Peyer's patch (tissue), 4 donors: Measurements from ENCODE around the gene SOX12. TPM values are rescaled to one million over a fixed set of nuclear protein-coding genes. Genes with fewer than 3 reads are reported as not detected.

Source experiments
- DNase-seq, 3 donors: peaks; one replicate each; pipeline ENCODE4 v3.0.0-alpha.2; 2017 to 2019
- H3K27ac ChIP-seq, 4 donors: fragments of 200-600 bp; sonication (generic); one replicate each; pipeline ENCODE4 v1.5.1; 2016 to 2019
- H3K27me3 ChIP-seq, 2 donors: fragments of 200-600 bp; sonication (generic); one replicate each; pipeline ENCODE4 v1.5.1; 2019
- H3K36me3 ChIP-seq, 3 donors: fragments of 200-600 bp; sonication (generic); one replicate each; pipeline ENCODE4 v1.5.1; 2016 to 2019
- H3K4me1 ChIP-seq, 4 donors: fragments of 200-600 bp; sonication (generic); one replicate each; pipeline ENCODE4 v1.5.1; 2016 to 2019
- H3K4me3 ChIP-seq, 4 donors: fragments of 200-600 bp; sonication (generic); 1 replicate in 3 of 4; 2 replicates in 1 of 4; pipeline ENCODE4 v1.5.1; 2016 to 2019; ENCODE audit warnings: mild to moderate bottlenecking in 1 of 4
- H3K9me3 ChIP-seq, 4 donors: fragments of 200-600 bp; sonication (generic); one replicate each; pipeline ENCODE4 v1.5.1; 2016 to 2019; ENCODE audit warnings: mild to moderate bottlenecking in 1 of 4
- POLR2A ChIP-seq, 2 donors: fragments of 450-650 bp; IDR thresholded peaks; one replicate each; pipeline ENCODE4 v1.5.1; 2017; ENCODE audit warnings: antibody characterized with exemption in 2 of 2, mild to moderate bottlenecking in 2 of 2, moderate library complexity in 2 of 2
- total RNA-seq, 4 donors: library from RNA; depleted of rRNA; stranded (reverse); fragments of >200 nt; gene quantifications; one replicate each; pipeline ENCODE4 v1.1.0, GENCODE V29; 2016
- TF ChIP-seq, protein P1 (sequence below), 6 experiments: fragments of 450-650 bp in 4 of 6; fragments of 200-600 bp in 2 of 6; sonication (generic) in 1 of 6; IDR thresholded peaks; one replicate each; pipeline ENCODE4 v1.5.1; 2017 to 2019; ENCODE audit warnings: antibody characterized with exemption in 6 of 6, mild to moderate bottlenecking in 3 of 6, moderate library complexity in 1 of 6

Gene SOX12
- total RNA-seq, 4 donors from 2014 or later = 1.4 to 7.4 (median 2.5) TPM

DNA sequence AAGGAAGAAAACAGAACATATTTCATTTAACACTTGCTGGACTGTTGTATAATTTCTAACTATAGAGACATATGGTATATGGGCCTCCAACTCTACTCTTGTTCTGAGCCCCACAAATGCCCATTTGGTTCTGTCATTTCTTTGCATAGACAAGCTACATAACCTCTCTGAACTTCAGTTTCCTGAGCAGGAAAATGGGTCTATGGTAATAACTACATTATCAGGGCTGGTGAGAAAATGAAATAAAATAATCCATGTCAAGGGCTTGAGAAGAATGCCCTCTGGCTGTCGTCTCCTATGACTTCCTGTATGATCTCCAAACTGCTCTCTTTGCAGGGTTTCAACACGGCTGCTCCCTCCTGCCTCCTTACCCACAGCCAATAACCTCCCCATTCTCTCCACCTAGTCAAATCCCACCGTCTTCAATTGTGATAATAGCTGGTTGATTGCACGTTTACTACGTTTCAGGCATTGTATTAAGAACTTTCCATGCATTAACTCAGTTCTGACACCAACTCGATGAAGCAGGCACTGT is 16.0 kb upstream of the SOX12 start:
- DNase-seq = no peak
- no peak for TF ChIP-seq POLR2A (IDR thresholded peaks at IDR 0.05)
- TF ChIP-seq, protein P1, sequence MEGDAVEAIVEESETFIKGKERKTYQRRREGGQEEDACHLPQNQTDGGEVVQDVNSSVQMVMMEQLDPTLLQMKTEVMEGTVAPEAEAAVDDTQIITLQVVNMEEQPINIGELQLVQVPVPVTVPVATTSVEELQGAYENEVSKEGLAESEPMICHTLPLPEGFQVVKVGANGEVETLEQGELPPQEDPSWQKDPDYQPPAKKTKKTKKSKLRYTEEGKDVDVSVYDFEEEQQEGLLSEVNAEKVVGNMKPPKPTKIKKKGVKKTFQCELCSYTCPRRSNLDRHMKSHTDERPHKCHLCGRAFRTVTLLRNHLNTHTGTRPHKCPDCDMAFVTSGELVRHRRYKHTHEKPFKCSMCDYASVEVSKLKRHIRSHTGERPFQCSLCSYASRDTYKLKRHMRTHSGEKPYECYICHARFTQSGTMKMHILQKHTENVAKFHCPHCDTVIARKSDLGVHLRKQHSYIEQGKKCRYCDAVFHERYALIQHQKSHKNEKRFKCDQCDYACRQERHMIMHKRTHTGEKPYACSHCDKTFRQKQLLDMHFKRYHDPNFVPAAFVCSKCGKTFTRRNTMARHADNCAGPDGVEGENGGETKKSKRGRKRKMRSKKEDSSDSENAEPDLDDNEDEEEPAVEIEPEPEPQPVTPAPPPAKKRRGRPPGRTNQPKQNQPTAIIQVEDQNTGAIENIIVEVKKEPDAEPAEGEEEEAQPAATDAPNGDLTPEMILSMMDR (IDR thresholded peaks at IDR 0.05) = no peak
- peak overlapping the region; percentile 43 to 86 (median 68) for H3K27ac ChIP-seq
- no peaks in the 10 kb centered on the region for H3K27me3 ChIP-seq
- H3K9me3 ChIP-seq = no peaks in the 10 kb centered on the region
- H3K4me3 ChIP-seq = peak overlapping the region in 3 of 4 donors; percentile 28 to 47 (median 40)
- peaks cover 0 to 6% (median 0%) of the 10 kb centered on the region in 4 donors for H3K4me1 ChIP-seq
- H3K36me3 ChIP-seq = no peaks in the 10 kb centered on the region

DNA sequence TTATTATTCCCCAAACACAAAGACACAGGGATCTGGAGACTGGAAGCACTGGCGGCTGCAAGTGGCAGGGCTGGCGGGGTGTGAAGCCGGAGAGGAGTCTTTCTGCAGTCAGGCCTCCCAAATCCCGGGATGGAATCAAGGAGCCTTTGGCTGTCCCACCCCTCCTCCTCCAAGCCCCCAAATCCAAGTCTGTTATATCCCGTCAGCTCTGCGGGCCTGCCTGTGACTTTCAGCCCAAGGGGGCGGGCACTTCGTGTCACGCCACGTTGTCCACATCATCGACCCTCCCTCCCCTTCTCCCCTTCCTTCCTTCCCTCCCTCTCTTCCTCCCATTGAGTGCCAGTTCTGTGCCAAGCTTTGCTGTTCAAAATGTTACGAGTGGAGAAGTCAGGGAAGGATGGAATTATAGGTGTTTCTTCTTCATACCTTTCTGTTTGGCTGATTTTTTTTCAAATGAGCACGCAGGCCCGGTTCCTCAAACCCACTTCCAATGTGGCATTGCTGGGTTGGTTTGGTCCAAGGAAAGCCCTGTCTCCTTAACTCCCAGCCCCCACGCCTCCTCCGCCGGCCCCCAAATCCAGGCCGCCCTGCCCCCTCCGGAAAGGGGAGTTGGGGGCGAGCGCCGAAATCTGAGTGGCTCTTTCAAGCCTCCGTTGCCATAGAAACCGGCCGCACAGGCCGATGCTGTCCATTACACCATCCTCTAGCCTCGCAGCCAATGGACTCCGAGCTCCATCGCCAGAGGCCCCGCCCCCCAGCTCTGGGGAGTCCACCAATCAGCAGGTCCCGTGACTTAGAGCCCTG is 15.3 kb upstream of the SOX12 start:
- H3K36me3 ChIP-seq = no peaks in the 10 kb centered on the region
- peak; percentile 83 to 95 (median 92) for DNase-seq
- peak overlapping the region; percentile 43 to 86 (median 68) for H3K27ac ChIP-seq
- no peaks in the 10 kb centered on the region for H3K27me3 ChIP-seq
- no peaks in the 10 kb centered on the region for H3K9me3 ChIP-seq
- peak overlapping the region; percentile 28 to 47 (median 38) for H3K4me3 ChIP-seq
- TF ChIP-seq, protein P1 (IDR thresholded peaks at IDR 0.05) = no peak
- no peak for TF ChIP-seq POLR2A (IDR thresholded peaks at IDR 0.05)
- peaks cover 0 to 6% (median 0%) of the 10 kb centered on the region in 4 donors for H3K4me1 ChIP-seq

DNA sequence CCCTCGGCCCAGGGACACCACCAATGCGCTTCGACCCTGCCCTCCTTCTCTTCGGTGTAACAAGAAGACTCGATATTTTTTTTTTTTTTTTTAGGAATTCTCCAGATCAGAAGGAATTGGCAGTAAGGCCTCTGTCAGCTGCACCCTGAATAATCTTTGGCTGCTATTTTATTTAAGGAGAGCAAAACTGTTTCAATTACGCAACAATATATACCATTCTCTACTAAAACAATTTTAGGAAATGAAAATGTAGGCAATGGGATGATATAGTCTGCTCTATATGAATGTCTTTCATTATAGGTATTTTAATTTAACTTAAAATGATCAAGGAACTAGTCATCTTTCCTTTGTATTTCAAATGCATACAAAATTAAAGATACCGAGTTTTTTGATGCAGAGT is 14.7 kb upstream of the SOX12 start:
- Histone ChIP-seq H3K27me3 (no peaks in the 10 kb centered on the region), H3K9me3 (no peaks in the 10 kb centered on the region), H3K27ac (peak overlapping the region in 1 of 4 donors; percentile 86), H3K4me3 (peak overlapping the region in 3 of 4 donors; percentile 28 to 47 (median 37)), H3K4me1 (peaks cover 0 to 6% (median 0%) of the 10 kb centered on the region in 4 donors), H3K36me3 (no peaks in the 10 kb centered on the region)
- no peak for TF ChIP-seq POLR2A (IDR thresholded peaks at IDR 0.05)
- TF ChIP-seq, protein P1 (IDR thresholded peaks at IDR 0.05) = no peak
- no peak for DNase-seq

DNA sequence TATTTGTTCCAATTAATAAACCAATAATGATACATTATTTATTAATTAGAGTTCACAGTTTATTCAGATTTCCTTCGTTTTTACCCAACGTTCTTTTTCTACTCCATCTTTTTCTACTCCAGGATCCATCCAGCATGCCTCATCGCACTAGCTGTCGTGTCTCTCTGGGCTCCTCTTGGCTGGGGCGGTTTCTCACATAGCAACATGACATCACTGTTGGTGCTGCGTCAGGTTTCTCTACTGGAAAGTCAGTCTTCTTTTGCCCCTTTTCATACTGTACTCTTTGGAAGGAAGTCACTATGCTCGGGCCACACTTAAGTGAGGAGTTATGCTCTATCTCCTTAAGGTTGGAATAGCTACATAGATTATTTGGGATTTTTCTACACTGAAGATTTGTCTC is 13.7 kb upstream of the SOX12 start:
- DNase-seq = no peak
- Histone ChIP-seq H3K36me3 (no peaks in the 10 kb centered on the region), H3K9me3 (no peaks in the 10 kb centered on the region), H3K4me1 (peaks cover 0 to 6% (median 0%) of the 10 kb centered on the region in 4 donors), H3K27ac (no peak overlapping the region), H3K4me3 (no peak overlapping the region), H3K27me3 (no peaks in the 10 kb centered on the region)
- TF ChIP-seq, protein P1 (IDR thresholded peaks at IDR 0.05) = no peak
- no peak for TF ChIP-seq POLR2A (IDR thresholded peaks at IDR 0.05)

GRCh38 chr20:312067-312466 is 13.3 kb upstream of the SOX12 start:
- Histone ChIP-seq H3K4me3 (no peak overlapping the region), H3K36me3 (no peaks in the 10 kb centered on the region), H3K9me3 (no peaks in the 10 kb centered on the region), H3K4me1 (peaks cover 0 to 6% (median 0%) of the 10 kb centered on the region in 4 donors), H3K27me3 (no peaks in the 10 kb centered on the region), H3K27ac (no peak overlapping the region)
- DNase-seq = no peak
- TF ChIP-seq, protein P1 (IDR thresholded peaks at IDR 0.05) = no peak
- TF ChIP-seq POLR2A (IDR thresholded peaks at IDR 0.05) = no peak
